Brain microvascular endothelial cell (primary cell): Measurements from ENCODE around the gene PRR33.

Experiments
- DNase-seq: peaks from one replicate; pipeline ENCODE4 v3.0.0-alpha.2; 2020
- H3K27ac ChIP-seq: fragments of 250-450 bp; sonication (Bioruptor Pico); 2 replicates; pipeline ENCODE4 v1.5.1; 2020; ENCODE audit warnings: mild to moderate bottlenecking, moderate library complexity
- H3K27me3 ChIP-seq: fragments of 250-450 bp; sonication (Bioruptor Pico); replicated peaks from 2 replicates; pipeline ENCODE4 v1.5.1; 2020; ENCODE audit warnings: mild to moderate bottlenecking
- H3K36me3 ChIP-seq: fragments of 250-450 bp; sonication (Bioruptor Pico); replicated peaks from 2 replicates; pipeline ENCODE4 v1.5.1; 2020; ENCODE audit warnings: mild to moderate bottlenecking
- H3K4me3 ChIP-seq: 2 replicates; pipeline ENCODE4 v1.5.1; 2011; ENCODE audit warnings: low read depth, mild to moderate bottlenecking, control low read depth, low read length, moderate library complexity
- CTCF ChIP-seq: IDR thresholded peaks from 2 replicates; pipeline ENCODE4 v1.5.1; 2011; ENCODE audit warnings: low read depth, mild to moderate bottlenecking, moderate library complexity, low read length, control low read depth, inconsistent platforms; ENCODE audit errors: missing control alignments
- in situ Hi-C: cut with HindIII; loops from 2 replicates; pipeline ENCODE4 v1.10.0; 2017; ENCODE audit warnings: low sequenced_read_pairs, low pct_ligation_motif_present

PRR33 gene

DNA sequence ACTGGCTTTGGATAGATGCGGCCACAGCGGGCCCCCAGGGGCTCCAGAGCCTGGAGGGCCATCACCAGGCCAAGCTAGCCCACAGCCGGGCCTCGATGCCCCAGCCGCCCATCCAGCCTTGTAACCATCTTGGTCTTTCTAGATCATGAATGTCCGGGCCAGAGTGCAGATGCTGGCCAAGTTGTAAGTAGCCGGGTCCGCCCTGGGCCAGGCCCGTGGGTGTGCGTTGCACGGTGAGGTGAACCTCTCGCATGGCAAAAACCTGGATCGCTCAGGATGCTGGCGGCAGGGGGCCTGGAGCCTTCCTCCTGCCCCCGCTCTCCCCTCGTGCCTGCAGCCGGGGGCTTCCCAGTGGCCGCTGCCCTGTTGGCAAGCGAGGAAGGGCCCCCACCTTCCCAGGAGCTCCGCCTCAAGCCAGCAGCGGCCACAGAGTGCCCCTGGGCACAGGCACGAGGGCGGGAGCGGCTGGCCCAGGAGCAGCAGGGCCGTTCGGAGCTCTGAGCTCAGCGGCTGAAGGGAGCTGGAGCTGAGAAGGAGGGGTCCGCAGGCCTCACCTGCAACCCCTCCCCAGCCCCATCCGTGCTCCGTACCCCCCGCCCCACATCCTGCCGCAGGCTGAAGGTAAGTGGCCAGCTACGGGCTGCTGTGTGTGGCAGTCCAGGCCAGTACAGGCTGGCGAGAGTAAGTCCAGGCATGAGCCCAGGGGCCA lies 44.5 kb upstream of the PRR33 start:
- TF ChIP-seq CTCF = no peak
- Histone ChIP-seq H3K4me3 (no peak overlapping the region), H3K27ac (no peak overlapping the region), H3K27me3 (no peaks in the 10 kb centered on the region), H3K36me3 (no peaks in the 10 kb centered on the region)
- in situ Hi-C loops = no loop called here
- no peak for DNase-seq

DNA sequence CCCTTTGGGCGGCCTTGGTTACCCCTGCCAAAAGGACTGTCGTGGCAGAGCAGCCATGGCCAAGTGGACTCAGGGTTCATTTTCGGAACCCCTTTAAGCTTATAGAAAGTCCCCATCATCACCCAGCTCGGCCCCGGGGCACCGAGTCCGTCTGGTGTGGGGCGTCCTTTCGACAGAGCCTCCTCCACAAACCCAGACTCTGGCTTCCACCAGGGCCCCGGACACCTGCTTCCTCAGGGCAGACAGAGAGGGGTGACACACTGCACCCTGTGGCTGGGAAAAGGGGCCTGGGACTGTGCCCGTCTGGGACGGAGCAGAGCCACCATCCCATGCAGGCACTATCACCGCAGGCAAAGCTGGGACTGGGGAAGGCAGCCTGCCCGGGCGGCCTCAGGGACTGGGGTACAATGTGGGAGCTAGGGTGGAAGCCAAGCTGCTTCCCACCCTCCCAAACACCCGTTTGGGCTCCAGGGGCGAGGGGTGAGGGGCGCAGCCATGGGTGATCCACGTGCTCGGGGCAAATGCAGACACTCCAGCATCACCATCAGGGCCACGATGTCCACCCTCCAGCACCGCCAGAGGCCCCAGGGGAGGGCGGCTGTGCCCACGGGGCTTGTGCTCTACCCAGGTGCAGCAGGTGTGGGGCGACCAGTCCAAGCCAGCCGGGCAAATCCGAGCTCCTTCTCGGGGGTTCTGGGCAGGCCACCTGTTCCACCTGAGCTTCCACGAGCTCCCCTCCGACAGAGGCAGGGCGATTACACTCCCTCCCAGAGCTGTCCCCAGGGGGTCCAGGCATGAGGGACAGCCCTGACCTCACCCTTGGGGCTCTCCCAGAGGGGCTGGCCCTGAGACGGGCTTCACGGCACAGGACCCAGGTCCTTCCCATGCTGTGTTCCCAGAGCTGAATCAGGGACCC lies 43.7 kb upstream of the PRR33 start:
- DNase-seq = no peak
- in situ Hi-C loops = no loop called here
- no peak for TF ChIP-seq CTCF
- Histone ChIP-seq H3K27ac (no peak overlapping the region), H3K27me3 (no peaks in the 10 kb centered on the region), H3K4me3 (no peak overlapping the region), H3K36me3 (no peaks in the 10 kb centered on the region)

DNA sequence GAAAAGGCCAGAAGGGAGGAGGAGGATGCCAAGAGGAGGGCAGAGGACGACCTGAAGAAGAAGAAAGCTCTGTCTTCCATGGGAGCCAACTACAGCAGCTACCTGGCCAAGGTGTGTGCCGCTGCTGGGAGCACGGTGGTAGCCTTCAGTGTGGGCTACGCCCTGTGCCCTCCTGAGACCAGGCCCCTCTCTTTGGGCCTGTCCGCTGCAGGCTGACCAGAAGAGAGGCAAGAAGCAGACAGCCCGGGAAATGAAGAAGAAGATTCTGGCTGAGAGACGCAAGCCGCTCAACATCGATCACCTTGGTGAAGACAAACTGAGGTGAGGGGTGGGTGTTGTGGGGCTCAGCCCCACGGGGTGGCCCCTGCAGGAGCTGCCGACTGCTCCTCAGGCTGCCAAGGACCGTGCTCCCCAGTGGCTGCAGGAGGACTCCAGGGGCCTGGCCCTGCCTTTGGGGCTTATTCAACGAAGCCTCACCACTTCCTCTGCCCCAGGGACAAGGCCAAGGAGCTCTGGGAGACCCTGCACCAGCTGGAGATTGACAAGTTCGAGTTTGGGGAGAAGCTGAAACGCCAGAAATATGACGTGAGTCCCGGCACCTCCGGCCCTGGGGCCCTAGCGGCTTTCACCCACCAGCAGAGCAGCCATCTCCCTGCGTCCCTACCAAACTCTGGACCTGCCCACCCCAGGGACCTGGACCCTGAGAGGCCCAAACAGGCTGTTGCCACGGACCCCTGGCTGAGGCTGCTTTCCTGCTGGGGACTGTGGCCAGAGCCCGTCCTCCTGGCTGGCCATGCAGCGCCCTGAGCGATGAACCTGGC lies 42.9 kb upstream of the PRR33 start:
- Histone ChIP-seq H3K36me3 (no peaks in the 10 kb centered on the region), H3K27ac (no peak overlapping the region), H3K27me3 (no peaks in the 10 kb centered on the region), H3K4me3 (no peak overlapping the region)
- no peak for DNase-seq
- in situ Hi-C loops = no loop called here
- TF ChIP-seq CTCF = no peak

GRCh38 chr11:1933416-1934334 lies 42.0 kb upstream of the PRR33 start:
- in situ Hi-C loops = no loop called here
- Histone ChIP-seq H3K36me3 (no peaks in the 10 kb centered on the region), H3K27ac (no peak overlapping the region), H3K4me3 (no peak overlapping the region), H3K27me3 (no peaks in the 10 kb centered on the region)
- DNase-seq = no peak
- TF ChIP-seq CTCF = no peak

DNA sequence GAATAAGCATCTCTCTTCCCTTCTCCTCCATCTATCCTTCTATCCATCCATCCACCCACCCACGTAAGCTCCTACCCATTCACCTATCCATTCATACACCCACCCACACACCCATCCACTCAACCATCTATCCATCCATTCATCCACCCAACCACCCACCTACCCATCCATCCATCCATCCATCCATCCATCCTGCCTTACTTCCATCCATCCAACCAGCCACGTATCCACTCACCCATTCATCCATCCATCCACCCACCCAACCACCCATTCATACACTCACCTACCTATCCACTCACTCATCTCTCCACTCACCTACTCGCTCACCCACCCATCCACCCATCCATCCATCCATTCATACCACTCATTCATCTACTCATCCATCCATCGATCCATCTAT lies 41.0 kb upstream of the PRR33 start:
- in situ Hi-C loops = no loop called here
- TF ChIP-seq CTCF = no peak
- no peaks in the 10 kb centered on the region for H3K27me3 ChIP-seq
- no peak for DNase-seq
- H3K4me3 ChIP-seq = no peak overlapping the region
- no peak overlapping the region for H3K27ac ChIP-seq
- no peaks in the 10 kb centered on the region for H3K36me3 ChIP-seq
